Epithelial cell of esophagus (primary cell): Measurements from ENCODE around the gene C10orf105.

Source experiments
- DNase-seq: peaks from one replicate; pipeline ENCODE4 v3.0.0; 2010; ENCODE audit warnings: low read depth
- H3K4me3 ChIP-seq: 2 replicates; pipeline ENCODE4 v1.5.1; 2011; ENCODE audit warnings: mild to moderate bottlenecking, low read length, control low read depth
- CTCF ChIP-seq: IDR thresholded peaks from 2 replicates; pipeline ENCODE4 v1.5.1; 2011; ENCODE audit warnings: low read depth, mild to moderate bottlenecking, low read length, control low read depth, inconsistent platforms; ENCODE audit not compliant: insufficient read depth; ENCODE audit errors: missing control alignments

The C10orf105 gene

GRCh38 chr10:71712170-71712569, 7.4 kb downstream of the C10orf105 start:
- no peak for TF ChIP-seq CTCF
- DNase-seq: no peak
- H3K4me3 ChIP-seq: no peak overlapping the region

GRCh38 chr10:71711052-71711623, 8.4 kb downstream of the C10orf105 start:
- TF ChIP-seq CTCF: no peak
- peak; percentile 40 for DNase-seq
- H3K4me3 ChIP-seq: no peak overlapping the region

- H3K4me3 ChIP-seq: no peak overlapping the region
- no peak for TF ChIP-seq CTCF
- DNase-seq: no peak
Observed at GRCh38 chr10:71710519-71710918, 9.1 kb downstream of the C10orf105 start.

- no peak for DNase-seq
- TF ChIP-seq CTCF: no peak
- no peak overlapping the region for H3K4me3 ChIP-seq
Observed at GRCh38 chr10:71708897-71709882, 10.4 kb downstream of the C10orf105 start.

GRCh38 chr10:71708301-71708703, 11.3 kb downstream of the C10orf105 start:
- peak; percentile 40 for DNase-seq
- peak; percentile 84 for TF ChIP-seq CTCF
- no peak overlapping the region for H3K4me3 ChIP-seq

- TF ChIP-seq CTCF: no peak
- DNase-seq: no peak
- H3K4me3 ChIP-seq: no peak overlapping the region
Observed at GRCh38 chr10:71707240-71707789, 12.3 kb downstream of the C10orf105 start.
